GM12872 (cell line): ENCODE data around the gene CORO1A.

Experiments used
- TF ChIP-seq, protein P1 (sequence below): IDR thresholded peaks from 3 replicates; pipeline ENCODE4 v1.5.1; 2011; ENCODE audit warnings: low read depth, mild to moderate bottlenecking, low read length, moderate library complexity; ENCODE audit not compliant: insufficient read depth

The CORO1A gene

DNA sequence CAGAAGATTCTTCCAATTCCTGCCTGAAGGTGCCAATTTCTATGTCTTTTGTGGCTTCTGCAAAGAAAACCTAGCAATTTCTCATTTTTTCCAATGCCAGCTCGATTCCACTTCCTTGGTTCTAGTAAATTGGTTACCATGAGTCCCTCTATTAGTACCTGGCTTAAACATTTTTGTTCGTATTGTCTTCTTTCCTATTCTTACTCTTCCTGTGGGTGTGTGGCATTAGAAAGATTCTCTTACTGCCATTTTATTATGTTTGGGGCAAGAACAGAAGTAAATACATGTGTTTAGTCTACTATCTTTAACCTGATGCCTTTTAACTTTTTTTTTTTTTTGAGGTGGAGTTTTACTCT lies 40.1 kb upstream of the CORO1A start:
- TF ChIP-seq, protein P1, sequence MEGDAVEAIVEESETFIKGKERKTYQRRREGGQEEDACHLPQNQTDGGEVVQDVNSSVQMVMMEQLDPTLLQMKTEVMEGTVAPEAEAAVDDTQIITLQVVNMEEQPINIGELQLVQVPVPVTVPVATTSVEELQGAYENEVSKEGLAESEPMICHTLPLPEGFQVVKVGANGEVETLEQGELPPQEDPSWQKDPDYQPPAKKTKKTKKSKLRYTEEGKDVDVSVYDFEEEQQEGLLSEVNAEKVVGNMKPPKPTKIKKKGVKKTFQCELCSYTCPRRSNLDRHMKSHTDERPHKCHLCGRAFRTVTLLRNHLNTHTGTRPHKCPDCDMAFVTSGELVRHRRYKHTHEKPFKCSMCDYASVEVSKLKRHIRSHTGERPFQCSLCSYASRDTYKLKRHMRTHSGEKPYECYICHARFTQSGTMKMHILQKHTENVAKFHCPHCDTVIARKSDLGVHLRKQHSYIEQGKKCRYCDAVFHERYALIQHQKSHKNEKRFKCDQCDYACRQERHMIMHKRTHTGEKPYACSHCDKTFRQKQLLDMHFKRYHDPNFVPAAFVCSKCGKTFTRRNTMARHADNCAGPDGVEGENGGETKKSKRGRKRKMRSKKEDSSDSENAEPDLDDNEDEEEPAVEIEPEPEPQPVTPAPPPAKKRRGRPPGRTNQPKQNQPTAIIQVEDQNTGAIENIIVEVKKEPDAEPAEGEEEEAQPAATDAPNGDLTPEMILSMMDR = no peak

DNA sequence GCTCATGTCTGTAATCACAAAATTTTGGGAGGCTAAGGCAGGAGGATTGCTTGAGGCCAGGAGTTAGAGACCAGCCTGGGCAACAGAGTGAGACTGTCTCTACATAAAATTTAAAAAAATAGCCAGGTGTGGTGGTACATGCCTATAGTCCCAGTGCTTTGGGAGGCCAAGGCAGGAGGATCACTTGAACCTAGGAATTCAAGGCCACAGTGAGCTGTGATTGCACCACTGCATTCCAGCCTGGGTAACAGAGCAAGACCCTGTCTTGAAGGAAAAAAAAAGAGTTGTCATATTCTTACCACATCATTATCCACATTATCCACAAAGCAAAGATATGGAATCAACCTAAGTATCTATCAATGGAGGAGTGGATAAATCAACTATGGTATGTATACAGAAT lies 39.4 kb upstream of the CORO1A start:
- TF ChIP-seq, protein P1 = no peak

DNA sequence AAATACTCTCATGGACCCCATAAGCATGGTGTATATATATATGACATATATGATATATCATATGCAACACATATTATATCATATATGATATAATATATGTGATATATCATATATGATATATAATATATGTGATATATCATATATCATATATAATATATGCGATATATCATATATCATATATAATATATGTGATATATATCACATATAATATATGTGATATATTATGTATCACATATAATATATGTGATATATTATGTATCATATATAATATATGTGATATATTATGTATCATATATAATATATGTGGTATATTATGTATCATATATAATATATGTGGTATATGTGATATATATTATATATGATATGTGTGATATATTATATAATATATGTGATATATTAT lies 38.5 kb upstream of the CORO1A start:
- TF ChIP-seq, protein P1 = no peak

DNA sequence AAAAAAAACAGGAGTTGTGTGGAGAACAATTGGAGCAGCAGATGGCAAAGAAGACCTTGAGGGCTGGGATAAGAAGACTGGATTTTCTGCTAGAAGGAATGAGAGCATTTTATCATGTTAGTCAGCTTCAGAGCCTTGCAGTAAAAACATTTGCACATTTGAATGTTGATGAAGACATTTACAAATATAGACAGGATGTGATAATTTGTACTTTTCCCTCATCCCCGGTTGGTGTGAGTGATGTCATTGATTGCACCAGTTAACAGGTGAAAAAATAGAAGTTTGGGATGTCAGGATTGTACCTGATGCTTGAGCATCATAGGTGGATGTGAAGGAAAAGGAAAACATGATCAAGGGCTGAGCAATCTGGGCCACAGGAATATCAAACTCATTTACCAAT lies 37.7 kb upstream of the CORO1A start:
- TF ChIP-seq, protein P1 = no peak

DNA sequence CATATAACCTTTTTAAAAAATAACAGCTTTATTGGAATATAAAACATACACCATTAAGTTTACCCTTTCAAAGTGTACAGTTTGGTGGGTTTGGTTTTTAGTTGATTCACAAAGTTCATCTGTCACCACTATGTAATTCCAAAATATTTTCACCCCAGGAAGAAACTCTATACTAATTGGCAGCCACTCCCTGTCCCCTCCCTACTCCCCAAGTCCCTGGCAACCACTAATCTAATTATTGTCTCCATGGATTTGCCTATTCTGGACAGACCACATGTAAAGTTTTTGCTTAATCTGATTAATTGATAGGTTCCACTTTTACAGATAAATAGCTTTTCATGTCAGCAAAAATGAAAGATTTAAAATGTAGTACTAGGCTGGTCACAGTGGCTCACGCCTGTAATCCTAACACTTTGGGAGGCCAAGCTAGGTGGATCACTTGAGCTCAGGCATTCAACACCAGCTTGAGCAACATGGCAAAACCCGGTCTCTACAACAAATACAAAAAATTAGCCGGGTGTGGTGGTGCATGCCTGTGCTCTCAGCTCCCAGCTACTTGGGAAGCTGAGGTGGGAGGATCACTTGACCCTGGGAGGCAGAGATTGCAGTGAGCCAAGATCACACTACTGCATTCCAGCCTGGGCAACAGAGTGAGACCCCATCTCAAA lies 35.4 kb upstream of the CORO1A start:
- TF ChIP-seq, protein P1 = no peak

DNA sequence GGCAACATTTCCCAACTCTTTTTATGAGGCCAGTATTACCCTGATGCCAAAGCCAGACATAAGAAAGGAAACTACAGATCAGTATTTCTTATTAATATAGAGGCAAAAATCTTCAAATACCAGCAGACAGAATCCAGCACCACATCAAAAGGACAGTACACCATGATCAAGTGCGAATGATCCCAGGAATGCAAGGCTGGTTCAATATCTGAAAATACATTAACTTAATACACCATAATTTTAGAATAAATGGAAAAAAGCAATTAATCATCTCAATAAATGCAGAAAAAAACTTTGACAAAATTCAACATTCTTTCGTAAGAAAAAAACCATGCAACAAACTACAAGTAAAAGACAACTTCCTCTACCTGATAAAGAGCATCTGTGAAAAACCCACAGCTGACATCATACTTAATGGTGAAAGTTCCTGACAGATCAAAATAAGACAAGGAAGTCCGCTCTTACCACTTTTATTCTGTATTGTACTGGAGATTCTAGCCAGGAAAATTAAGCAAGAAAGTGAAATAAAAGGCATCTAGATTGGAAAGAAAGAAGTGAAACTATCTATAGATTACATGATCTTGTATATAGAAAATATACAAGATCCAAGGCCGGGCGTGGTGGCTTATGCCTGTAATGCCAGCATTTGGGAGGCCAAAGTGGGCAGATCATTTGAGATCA lies 34.0 kb upstream of the CORO1A start:
- TF ChIP-seq, protein P1 = no peak

DNA sequence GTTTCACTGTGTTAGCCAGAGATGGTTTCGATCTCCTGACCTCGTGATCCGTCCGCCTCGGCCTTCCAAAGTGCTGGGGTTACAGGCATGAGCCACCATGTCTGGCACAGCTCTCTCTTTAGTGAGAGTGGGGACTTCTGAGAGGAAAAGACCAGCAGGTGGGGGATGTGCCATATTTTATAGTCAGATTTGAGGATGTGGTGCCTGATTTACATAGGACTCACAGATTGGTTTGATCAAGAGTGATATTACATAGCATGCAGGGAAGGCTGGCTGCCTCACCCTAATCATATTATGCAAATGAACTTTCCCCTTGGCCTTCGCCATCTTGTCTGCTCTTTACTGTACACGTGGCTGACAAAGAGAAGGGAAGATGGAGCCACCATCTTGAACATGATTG lies 32.3 kb upstream of the CORO1A start:
- TF ChIP-seq, protein P1 = no peak
